ENCODE results near the gene FAM110C. TPM values are rescaled to one million over a fixed set of nuclear protein-coding genes. Genes with fewer than 3 reads are reported as not detected.
"Not testable (repeated sequence)": the region's sequence is repeated elsewhere in the genome, so short reads cannot be mapped to it uniquely, and the experiment has no call there.

FAM110C gene
- total and polyA plus RNA-seq, 9 of the 15 experiments (the other 6 are each of a cell fraction or from before 2014, with no cell fraction given): not detected

GRCh38 chr2:22244-22643 is 24.1 kb downstream of the FAM110C start:
- H4K20me1 ChIP-seq (replicated peaks; ENCODE audit: control insufficient read depth, insufficient read depth, low read length); ATAC-seq; CTCF ChIA-PET (ENCODE audit: low intra/inter-chr PET ratio); H3K9me1 ChIP-seq (ENCODE audit: control insufficient read depth, insufficient read depth, low read length); H3K9me3 ChIP-seq (replicated peaks; ENCODE audit: control insufficient read depth, insufficient read depth, low read depth, low read length); H2AFZ ChIP-seq (ENCODE audit: low read depth, low read length); H3K9ac ChIP-seq (ENCODE audit: insufficient read depth in 1 of 2, low read depth in 2 of 2, low read length in 2 of 2); in situ Hi-C loops (cut with MboI); H3K36me3 ChIP-seq (ENCODE audit: control insufficient read depth, insufficient read depth, low read length); DNase-seq (ENCODE audit: extremely low read depth in 1 of 4, low spot score in 3 of 4); H3K79me2 ChIP-seq (ENCODE audit: control insufficient read depth, insufficient read depth, low read length); H3K27ac ChIP-seq (ENCODE audit: extremely low read depth, low read depth, low read length); POLR2A ChIA-PET; H3K4me3 ChIP-seq; BruUV-seq (replicated peaks); H3K27me3 ChIP-seq (ENCODE audit: control insufficient read depth in 2 of 2, insufficient read depth in 2 of 2, low read length in 2 of 2); intact Hi-C loops (cut with micrococcal nuclease); FAIRE-seq; H3K4me1 ChIP-seq (replicated peaks in 1 of 2; ENCODE audit: control insufficient read depth in 2 of 2, insufficient read depth in 2 of 2, low read length in 2 of 2); H3K4me2 ChIP-seq (ENCODE audit: insufficient read depth, low read length): not testable (repeated sequence)
- TF ChIP-seq ZNF146 (CRISPR knock-in tag; IDR thresholded peaks at IDR 0.05; ENCODE audit: unreplicated experiment): peak; percentile 81
- 2% methylated on average over 4 of the region's 4 CpGs for WGBS (ENCODE audit: insufficient coverage, low coverage, missing lambda C conversion rate)

DNA sequence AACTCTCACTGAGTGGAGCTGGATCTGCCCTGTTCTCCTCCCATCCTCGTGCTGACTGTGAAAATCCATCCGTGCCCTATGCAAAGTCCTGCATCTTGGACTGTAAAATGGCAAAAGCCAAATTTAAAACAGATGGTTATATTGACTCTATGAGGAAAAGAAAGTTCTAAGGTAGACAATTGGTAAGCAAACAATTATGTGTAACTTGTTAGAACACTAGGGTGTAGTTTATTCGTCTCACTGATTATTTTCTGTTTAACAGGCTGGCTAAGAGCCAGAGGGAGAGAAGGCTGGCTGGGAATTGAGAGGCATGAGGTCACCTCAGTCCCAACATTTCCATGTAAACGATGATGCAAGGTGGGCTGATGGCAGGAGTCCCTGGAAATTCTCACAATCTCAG is 26.0 kb downstream of the FAM110C start:
- H3K79me2 ChIP-seq (ENCODE audit: control insufficient read depth, insufficient read depth, low read length); H3K9me1 ChIP-seq (ENCODE audit: control insufficient read depth, insufficient read depth, low read length); H4K20me1 ChIP-seq (replicated peaks; ENCODE audit: control insufficient read depth, insufficient read depth, low read length); H3K4me1 ChIP-seq (replicated peaks in 1 of 2; ENCODE audit: control insufficient read depth in 2 of 2, insufficient read depth in 2 of 2, low read length in 2 of 2); H3K27me3 ChIP-seq (ENCODE audit: control insufficient read depth in 2 of 2, insufficient read depth in 2 of 2, low read length in 2 of 2); intact Hi-C loops (cut with micrococcal nuclease); H3K4me2 ChIP-seq (ENCODE audit: insufficient read depth, low read length); ATAC-seq; H3K4me3 ChIP-seq; H3K27ac ChIP-seq (ENCODE audit: extremely low read depth, low read depth, low read length); H3K9me3 ChIP-seq (replicated peaks; ENCODE audit: control insufficient read depth, insufficient read depth, low read depth, low read length); in situ Hi-C loops (cut with MboI); DNase-seq (ENCODE audit: extremely low read depth in 1 of 4, low spot score in 3 of 4); BruUV-seq (replicated peaks); H3K9ac ChIP-seq (ENCODE audit: insufficient read depth in 1 of 2, low read depth in 2 of 2, low read length in 2 of 2); FAIRE-seq; H2AFZ ChIP-seq (ENCODE audit: low read depth, low read length); H3K36me3 ChIP-seq (ENCODE audit: control insufficient read depth, insufficient read depth, low read length): not testable (repeated sequence)
- POLR2A ChIA-PET: interaction anchor here (0.5 to 0.7 kb wide), 2 partner anchors 49 to 269 kb away, joined by 3 read pairs; no protein-coding TSS in a partner anchor
- CTCF ChIA-PET (ENCODE audit: low intra/inter-chr PET ratio): interaction anchor here (1.3 kb wide), 1 partner anchor 122 kb away, joined by 6 read pairs; no protein-coding TSS in a partner anchor
- 0% methylated on average over 4 of the region's 4 CpGs for WGBS (ENCODE audit: insufficient coverage, low coverage, missing lambda C conversion rate)

Data from K562 (cell line).